Measurements from ENCODE around the gene PSME2. TPM values are rescaled to one million over a fixed set of nuclear protein-coding genes. Genes with fewer than 3 reads are reported as not detected.

PSME2 gene
- total RNA-seq, 1 experiment from 2014 or later: 172 TPM

GRCh38 chr14:24103451-24103850 is 43.0 kb downstream of the PSME2 start:
- no peak overlapping the region for H3K4me3 ChIP-seq (ENCODE audit: low read depth, low read length, poor library complexity, severe bottlenecking)
- H3K4me1 ChIP-seq (ENCODE audit: insufficient read depth, low read length, poor library complexity, severe bottlenecking): no peaks in the 10 kb centered on the region
- CTCF ChIA-PET: no interaction called here
- H3K27ac ChIP-seq (ENCODE audit: low read depth, low read length, poor library complexity, severe bottlenecking): no peak overlapping the region
- BruUV-seq (replicated peaks): no TSS peak
- no peaks in the 10 kb centered on the region for H3K9me3 ChIP-seq (ENCODE audit: low read depth, low read length, poor library complexity, severe bottlenecking)
- H3K36me3 ChIP-seq (ENCODE audit: insufficient read depth, low read length, poor library complexity, severe bottlenecking): peaks cover 21% of the 10 kb centered on the region
- H3K27me3 ChIP-seq (replicated peaks; ENCODE audit: insufficient read depth, low read depth, low read length, poor library complexity): no peaks in the 10 kb centered on the region
- intact Hi-C loops (cut with micrococcal nuclease; ENCODE audit: unreplicated experiment): no loop called here
- DNase-seq (ENCODE audit: low spot score): no peak
- TF ChIP-seq CTCF (conservative IDR thresholded peaks at IDR 0.05; ENCODE audit: low read depth, low read length) (no peak), EZH2 (IDR thresholded peaks at IDR 0.05; ENCODE audit: borderline replicate concordance, low read depth, low read length, poor library complexity, severe bottlenecking) (no peak)
- POLR2A ChIA-PET (ENCODE audit: low non-redundant PET): no interaction called here

- Histone ChIP-seq H3K9me3 (ENCODE audit: low read depth, low read length, poor library complexity, severe bottlenecking) (no peaks in the 10 kb centered on the region), H3K36me3 (ENCODE audit: insufficient read depth, low read length, poor library complexity, severe bottlenecking) (peaks cover 25% of the 10 kb centered on the region), H3K27me3 (replicated peaks; ENCODE audit: insufficient read depth, low read depth, low read length, poor library complexity) (no peaks in the 10 kb centered on the region), H3K27ac (ENCODE audit: low read depth, low read length, poor library complexity, severe bottlenecking) (no peak overlapping the region), H3K4me1 (ENCODE audit: insufficient read depth, low read length, poor library complexity, severe bottlenecking) (no peaks in the 10 kb centered on the region), H3K4me3 (ENCODE audit: low read depth, low read length, poor library complexity, severe bottlenecking) (no peak overlapping the region)
- ChIA-PET POLR2A (ENCODE audit: low non-redundant PET) (interaction anchor here (0.6 to 1.2 kb wide), 2 partner anchors 8 to 24 kb away, joined by 3 read pairs; partner anchors contain the start of gene PCK2), CTCF (no interaction called here)
- TF ChIP-seq CTCF (conservative IDR thresholded peaks at IDR 0.05; ENCODE audit: low read depth, low read length) (no peak), EZH2 (IDR thresholded peaks at IDR 0.05; ENCODE audit: borderline replicate concordance, low read depth, low read length, poor library complexity, severe bottlenecking) (no peak)
- no peak for DNase-seq (ENCODE audit: low spot score)
- intact Hi-C loops (cut with micrococcal nuclease; ENCODE audit: unreplicated experiment): no loop called here
- BruUV-seq (replicated peaks): no TSS peak
Observed at GRCh38 chr14:24102357-24103048, 43.9 kb downstream of the PSME2 start.

- TF ChIP-seq CTCF (conservative IDR thresholded peaks at IDR 0.05; ENCODE audit: low read depth, low read length): no peak
- no peak for TF ChIP-seq EZH2 (IDR thresholded peaks at IDR 0.05; ENCODE audit: borderline replicate concordance, low read depth, low read length, poor library complexity, severe bottlenecking)
- ChIA-PET POLR2A (ENCODE audit: low non-redundant PET) (no interaction called here), CTCF (no interaction called here)
- no peak overlapping the region for H3K4me3 ChIP-seq (ENCODE audit: low read depth, low read length, poor library complexity, severe bottlenecking)
- peaks cover 25% of the 10 kb centered on the region for H3K36me3 ChIP-seq (ENCODE audit: insufficient read depth, low read length, poor library complexity, severe bottlenecking)
- no peaks in the 10 kb centered on the region for H3K4me1 ChIP-seq (ENCODE audit: insufficient read depth, low read length, poor library complexity, severe bottlenecking)
- DNase-seq (ENCODE audit: low spot score): no peak
- intact Hi-C loops (cut with micrococcal nuclease; ENCODE audit: unreplicated experiment): no loop called here
- no TSS peak for BruUV-seq (replicated peaks)
- no peak overlapping the region for H3K27ac ChIP-seq (ENCODE audit: low read depth, low read length, poor library complexity, severe bottlenecking)
- H3K27me3 ChIP-seq (replicated peaks; ENCODE audit: insufficient read depth, low read depth, low read length, poor library complexity): no peaks in the 10 kb centered on the region
- H3K9me3 ChIP-seq (ENCODE audit: low read depth, low read length, poor library complexity, severe bottlenecking): no peaks in the 10 kb centered on the region
Observed at GRCh38 chr14:24100982-24101494, 45.4 kb downstream of the PSME2 start.

All from A673 (cell line).